ENCODE data around the gene MOV10. TPM values are rescaled to one million over a fixed set of nuclear protein-coding genes. Genes with fewer than 3 reads are reported as not detected.
A peak's percentile ranks its signal among the peaks of the same experiment; 100 is the strongest.

The MOV10 gene
- total and polyA plus RNA-seq, 9 of the 15 experiments (the other 6 are each of a cell fraction or from before 2014, with no cell fraction given) = 16.7 to 105 (median 49.5) TPM

DNA sequence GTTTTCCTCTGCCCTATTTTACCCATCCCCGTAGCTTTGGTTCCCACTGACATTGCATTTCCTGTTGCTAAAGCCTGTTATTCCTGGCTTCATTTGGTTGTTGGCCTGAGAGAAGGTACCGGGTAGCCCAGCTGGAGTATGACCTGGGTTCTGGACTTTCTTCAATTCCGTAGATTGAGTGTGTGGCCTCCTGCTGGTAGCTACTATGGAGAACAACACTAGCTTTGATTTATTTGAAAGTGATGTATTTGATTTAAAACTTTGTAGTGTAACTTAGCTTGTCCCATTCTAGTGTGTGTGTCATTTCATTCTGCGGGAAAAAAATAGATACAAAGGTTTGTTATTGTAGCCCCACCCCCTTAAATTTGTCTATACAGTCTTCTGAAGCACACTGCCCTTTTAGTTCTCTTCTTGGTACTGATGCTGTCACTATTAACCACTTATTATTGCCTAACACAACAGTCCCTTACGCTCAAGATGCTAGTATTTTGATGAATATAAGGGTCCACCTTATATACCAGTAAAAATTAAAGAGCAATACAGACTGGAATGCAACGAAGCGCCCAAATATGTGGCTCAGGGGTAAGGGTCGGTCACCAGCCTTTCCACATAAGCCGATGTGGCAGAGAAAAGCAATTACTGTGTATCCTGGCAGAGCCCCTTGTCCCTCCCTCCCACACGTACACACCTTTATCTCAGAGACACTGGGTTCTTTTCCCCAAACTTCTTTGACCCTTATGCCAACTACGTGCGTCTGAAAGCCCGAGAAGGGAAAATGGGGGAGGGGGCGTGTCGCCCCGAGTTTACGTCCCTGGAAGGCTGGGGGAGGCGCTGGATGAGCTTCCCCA is 643 bp upstream of the MOV10 start (continued):
- peak; percentile 93; the same call in 1 of the 2 replicates for TF ChIP-seq CBX1 (IDR thresholded peaks at IDR 0.05; ENCODE audit: low read depth)
- TF ChIP-seq EHMT2 (IDR thresholded peaks at IDR 0.05) = no peak
- TF ChIP-seq PPARD (CRISPR knock-in tag; IDR thresholded peaks at IDR 0.05) = no peak
- TF ChIP-seq, protein P1, sequence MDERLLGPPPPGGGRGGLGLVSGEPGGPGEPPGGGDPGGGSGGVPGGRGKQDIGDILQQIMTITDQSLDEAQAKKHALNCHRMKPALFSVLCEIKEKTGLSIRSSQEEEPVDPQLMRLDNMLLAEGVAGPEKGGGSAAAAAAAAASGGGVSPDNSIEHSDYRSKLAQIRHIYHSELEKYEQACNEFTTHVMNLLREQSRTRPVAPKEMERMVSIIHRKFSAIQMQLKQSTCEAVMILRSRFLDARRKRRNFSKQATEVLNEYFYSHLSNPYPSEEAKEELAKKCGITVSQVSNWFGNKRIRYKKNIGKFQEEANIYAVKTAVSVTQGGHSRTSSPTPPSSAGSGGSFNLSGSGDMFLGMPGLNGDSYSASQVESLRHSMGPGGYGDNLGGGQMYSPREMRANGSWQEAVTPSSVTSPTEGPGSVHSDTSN (CRISPR knock-in tag; IDR thresholded peaks at IDR 0.05; ENCODE audit: low read depth) = no peak
- TF ChIP-seq, protein P1 (tag; conservative IDR thresholded peaks at IDR 0.05; ENCODE audit: low read depth) = peak; percentile 51
- no peak for TF ChIP-seq ZNF436 (CRISPR knock-in tag; IDR thresholded peaks at IDR 0.05)
- TF ChIP-seq ZNF347 (CRISPR knock-in tag; IDR thresholded peaks at IDR 0.05; ENCODE audit: low read depth) = no peak
- TF ChIP-seq, protein P2, sequence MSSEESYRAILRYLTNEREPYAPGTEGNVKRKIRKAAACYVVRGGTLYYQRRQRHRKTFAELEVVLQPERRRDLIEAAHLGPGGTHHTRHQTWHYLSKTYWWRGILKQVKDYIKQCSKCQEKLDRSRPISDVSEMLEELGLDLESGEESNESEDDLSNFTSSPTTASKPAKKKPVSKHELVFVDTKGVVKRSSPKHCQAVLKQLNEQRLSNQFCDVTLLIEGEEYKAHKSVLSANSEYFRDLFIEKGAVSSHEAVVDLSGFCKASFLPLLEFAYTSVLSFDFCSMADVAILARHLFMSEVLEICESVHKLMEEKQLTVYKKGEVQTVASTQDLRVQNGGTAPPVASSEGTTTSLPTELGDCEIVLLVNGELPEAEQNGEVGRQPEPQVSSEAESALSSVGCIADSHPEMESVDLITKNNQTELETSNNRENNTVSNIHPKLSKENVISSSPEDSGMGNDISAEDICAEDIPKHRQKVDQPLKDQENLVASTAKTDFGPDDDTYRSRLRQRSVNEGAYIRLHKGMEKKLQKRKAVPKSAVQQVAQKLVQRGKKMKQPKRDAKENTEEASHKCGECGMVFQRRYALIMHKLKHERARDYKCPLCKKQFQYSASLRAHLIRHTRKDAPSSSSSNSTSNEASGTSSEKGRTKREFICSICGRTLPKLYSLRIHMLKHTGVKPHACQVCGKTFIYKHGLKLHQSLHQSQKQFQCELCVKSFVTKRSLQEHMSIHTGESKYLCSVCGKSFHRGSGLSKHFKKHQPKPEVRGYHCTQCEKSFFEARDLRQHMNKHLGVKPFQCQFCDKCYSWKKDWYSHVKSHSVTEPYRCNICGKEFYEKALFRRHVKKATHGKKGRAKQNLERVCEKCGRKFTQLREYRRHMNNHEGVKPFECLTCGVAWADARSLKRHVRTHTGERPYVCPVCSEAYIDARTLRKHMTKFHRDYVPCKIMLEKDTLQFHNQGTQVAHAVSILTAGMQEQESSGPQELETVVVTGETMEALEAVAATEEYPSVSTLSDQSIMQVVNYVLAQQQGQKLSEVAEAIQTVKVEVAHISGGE (CRISPR knock-in tag; IDR thresholded peaks at IDR 0.05) = no peak; a peak in 1 of 6 replicates
- TF ChIP-seq, protein P3, sequence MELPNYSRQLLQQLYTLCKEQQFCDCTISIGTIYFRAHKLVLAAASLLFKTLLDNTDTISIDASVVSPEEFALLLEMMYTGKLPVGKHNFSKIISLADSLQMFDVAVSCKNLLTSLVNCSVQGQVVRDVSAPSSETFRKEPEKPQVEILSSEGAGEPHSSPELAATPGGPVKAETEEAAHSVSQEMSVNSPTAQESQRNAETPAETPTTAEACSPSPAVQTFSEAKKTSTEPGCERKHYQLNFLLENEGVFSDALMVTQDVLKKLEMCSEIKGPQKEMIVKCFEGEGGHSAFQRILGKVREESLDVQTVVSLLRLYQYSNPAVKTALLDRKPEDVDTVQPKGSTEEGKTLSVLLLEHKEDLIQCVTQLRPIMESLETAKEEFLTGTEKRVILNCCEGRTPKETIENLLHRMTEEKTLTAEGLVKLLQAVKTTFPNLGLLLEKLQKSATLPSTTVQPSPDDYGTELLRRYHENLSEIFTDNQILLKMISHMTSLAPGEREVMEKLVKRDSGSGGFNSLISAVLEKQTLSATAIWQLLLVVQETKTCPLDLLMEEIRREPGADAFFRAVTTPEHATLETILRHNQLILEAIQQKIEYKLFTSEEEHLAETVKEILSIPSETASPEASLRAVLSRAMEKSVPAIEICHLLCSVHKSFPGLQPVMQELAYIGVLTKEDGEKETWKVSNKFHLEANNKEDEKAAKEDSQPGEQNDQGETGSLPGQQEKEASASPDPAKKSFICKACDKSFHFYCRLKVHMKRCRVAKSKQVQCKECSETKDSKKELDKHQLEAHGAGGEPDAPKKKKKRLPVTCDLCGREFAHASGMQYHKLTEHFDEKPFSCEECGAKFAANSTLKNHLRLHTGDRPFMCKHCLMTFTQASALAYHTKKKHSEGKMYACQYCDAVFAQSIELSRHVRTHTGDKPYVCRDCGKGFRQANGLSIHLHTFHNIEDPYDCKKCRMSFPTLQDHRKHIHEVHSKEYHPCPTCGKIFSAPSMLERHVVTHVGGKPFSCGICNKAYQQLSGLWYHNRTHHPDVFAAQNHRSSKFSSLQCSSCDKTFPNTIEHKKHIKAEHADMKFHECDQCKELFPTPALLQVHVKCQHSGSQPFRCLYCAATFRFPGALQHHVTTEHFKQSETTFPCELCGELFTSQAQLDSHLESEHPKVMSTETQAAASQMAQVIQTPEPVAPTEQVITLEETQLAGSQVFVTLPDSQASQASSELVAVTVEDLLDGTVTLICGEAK (IDR thresholded peaks at IDR 0.05) = no peak
- TF ChIP-seq, protein P3 (CRISPR knock-in tag; IDR thresholded peaks at IDR 0.05) = no peak
